ENCODE data around the gene KIF4A.

DNA sequence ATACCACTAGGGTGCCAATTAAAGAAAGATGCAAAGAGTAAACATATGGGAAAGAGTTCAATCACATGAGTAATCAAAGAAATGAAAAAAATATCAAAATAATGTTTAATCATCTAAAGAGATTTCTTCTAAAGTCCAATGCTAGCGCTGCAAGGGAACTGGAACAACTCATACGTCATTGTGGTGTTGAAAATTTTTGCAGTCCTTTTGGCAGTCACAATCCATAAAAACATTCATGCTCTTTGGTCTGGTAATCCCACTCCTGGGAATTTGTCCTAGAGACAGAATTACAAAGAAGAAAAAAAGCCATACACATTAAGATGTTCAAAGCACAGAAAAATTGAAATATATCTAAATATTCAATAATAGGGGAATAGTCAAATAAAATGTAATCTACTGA, 34.5 kb upstream of the KIF4A start:
- TF ChIP-seq POLR2A (IDR thresholded peaks at IDR 0.05): no peak
- TF ChIP-seq, protein P1, sequence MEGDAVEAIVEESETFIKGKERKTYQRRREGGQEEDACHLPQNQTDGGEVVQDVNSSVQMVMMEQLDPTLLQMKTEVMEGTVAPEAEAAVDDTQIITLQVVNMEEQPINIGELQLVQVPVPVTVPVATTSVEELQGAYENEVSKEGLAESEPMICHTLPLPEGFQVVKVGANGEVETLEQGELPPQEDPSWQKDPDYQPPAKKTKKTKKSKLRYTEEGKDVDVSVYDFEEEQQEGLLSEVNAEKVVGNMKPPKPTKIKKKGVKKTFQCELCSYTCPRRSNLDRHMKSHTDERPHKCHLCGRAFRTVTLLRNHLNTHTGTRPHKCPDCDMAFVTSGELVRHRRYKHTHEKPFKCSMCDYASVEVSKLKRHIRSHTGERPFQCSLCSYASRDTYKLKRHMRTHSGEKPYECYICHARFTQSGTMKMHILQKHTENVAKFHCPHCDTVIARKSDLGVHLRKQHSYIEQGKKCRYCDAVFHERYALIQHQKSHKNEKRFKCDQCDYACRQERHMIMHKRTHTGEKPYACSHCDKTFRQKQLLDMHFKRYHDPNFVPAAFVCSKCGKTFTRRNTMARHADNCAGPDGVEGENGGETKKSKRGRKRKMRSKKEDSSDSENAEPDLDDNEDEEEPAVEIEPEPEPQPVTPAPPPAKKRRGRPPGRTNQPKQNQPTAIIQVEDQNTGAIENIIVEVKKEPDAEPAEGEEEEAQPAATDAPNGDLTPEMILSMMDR (IDR thresholded peaks at IDR 0.05): no peak
- no peak for TF ChIP-seq POLR2AphosphoS5 (IDR thresholded peaks at IDR 0.05)

Data from gastroesophageal sphincter (tissue), 3 donors.